Stomach smooth muscle (tissue), 2 donors: Measurements from ENCODE around the gene CRIP2.

Experiments used
- H3K27ac ChIP-seq: one replicate; pipeline ENCODE4 v1.7.0; 2013; ENCODE audit warnings: mild to moderate bottlenecking, low read length, inconsistent platforms
- H3K27me3 ChIP-seq, 2 donors: one replicate each; pipeline ENCODE4 v1.7.0; 2013; ENCODE audit warnings: low read length in 2 of 2; ENCODE audit not compliant: insufficient read depth in 2 of 2, control insufficient read depth in 1 of 2
- H3K36me3 ChIP-seq, 2 donors: one replicate each; pipeline ENCODE4 v1.7.0; 2013; ENCODE audit warnings: low read length in 2 of 2; ENCODE audit not compliant: control insufficient read depth in 2 of 2, insufficient read depth in 2 of 2
- H3K4me1 ChIP-seq: one replicate; pipeline ENCODE4 v1.7.0; 2013; ENCODE audit warnings: low read length; ENCODE audit not compliant: control insufficient read depth, insufficient read depth
- H3K4me3 ChIP-seq, 2 donors: one replicate each; pipeline ENCODE4 v1.7.0; 2013; ENCODE audit warnings: low read length in 2 of 2
- H3K9ac ChIP-seq, 2 donors: one replicate each; pipeline ENCODE4 v1.7.0; 2013; ENCODE audit warnings: low read length in 2 of 2, mild to moderate bottlenecking in 1 of 2
- H3K9me3 ChIP-seq, 2 donors: one replicate each; pipeline ENCODE4 v1.7.0; 2013; ENCODE audit warnings: low read length in 2 of 2; ENCODE audit not compliant: control insufficient read depth in 2 of 2
- donor health status: healthy.
- donor health status: Pancreatic carcinoma.

The CRIP2 gene

GRCh38 chr14:105527381-105527825 lies 52.8 kb downstream of the CRIP2 start:
- peaks cover 0 to 11% of the 10 kb centered on the region in 2 donors for H3K27me3 ChIP-seq
- peak overlapping the region; percentile 57 to 60 for H3K9ac ChIP-seq
- H3K4me3 ChIP-seq, result peak overlapping the region; percentile 43 to 74
- H3K9me3 ChIP-seq, result no peaks in the 10 kb centered on the region
- H3K36me3 ChIP-seq, result no peaks in the 10 kb centered on the region
- peaks cover 30% of the 10 kb centered on the region for H3K4me1 ChIP-seq
- no peak overlapping the region for H3K27ac ChIP-seq

- peak overlapping the region; percentile 36 to 57 for H3K9ac ChIP-seq
- peak overlapping the region; percentile 65 to 74 for H3K4me3 ChIP-seq
- no peaks in the 10 kb centered on the region for H3K36me3 ChIP-seq
- H3K9me3 ChIP-seq, result no peaks in the 10 kb centered on the region
- H3K27ac ChIP-seq, result no peak overlapping the region
- H3K27me3 ChIP-seq, result peaks cover 0 to 11% of the 10 kb centered on the region in 2 donors
- peaks cover 30% of the 10 kb centered on the region for H3K4me1 ChIP-seq
Measured at GRCh38 chr14:105527826-105528585, 53.4 kb downstream of the CRIP2 start.

GRCh38 chr14:105528586-105529318 lies 54.1 kb downstream of the CRIP2 start:
- Histone ChIP-seq H3K4me1 (peaks cover 30% of the 10 kb centered on the region), H3K36me3 (no peaks in the 10 kb centered on the region), H3K9me3 (no peaks in the 10 kb centered on the region), H3K27ac (no peak overlapping the region), H3K27me3 (peaks cover 0 to 11% of the 10 kb centered on the region in 2 donors), H3K9ac (peak overlapping the region in 1 of 2 donors; percentile 22), H3K4me3 (peak overlapping the region; percentile 63 to 74)

- no peak overlapping the region for H3K4me3 ChIP-seq
Measured at GRCh38 chr14:105529319-105529568, 54.6 kb downstream of the CRIP2 start.

More at GRCh38 chr14:105529319-105529568, 54.6 kb downstream of the CRIP2 start:
- Histone ChIP-seq H3K9ac (no peak overlapping the region), H3K9me3 (no peaks in the 10 kb centered on the region), H3K27ac (no peak overlapping the region), H3K27me3 (peaks cover 0 to 11% of the 10 kb centered on the region in 2 donors), H3K4me1 (peaks cover 30% of the 10 kb centered on the region), H3K36me3 (no peaks in the 10 kb centered on the region)
